HFF-Myc (cell line): ENCODE data around the gene OR2F1.
A peak's percentile ranks its signal among the peaks of the same experiment; 100 is the strongest.

Source experiments
- DNase-seq: peaks from one replicate; pipeline ENCODE4 v3.0.0-alpha.2; 2011; ENCODE audit warnings: low read depth; ENCODE audit errors: extremely low read depth
- H3K4me3 ChIP-seq: replicated peaks from 2 replicates; pipeline ENCODE4 v1.5.1; 2011; ENCODE audit warnings: low read depth, mild to moderate bottlenecking, control low read depth, low read length
- TF ChIP-seq, protein P1 (sequence below): IDR thresholded peaks from 2 replicates; pipeline ENCODE4 v1.5.1; 2012; ENCODE audit warnings: mild to moderate bottlenecking, low read depth, low read length, control low read depth; ENCODE audit errors: missing control alignments

The OR2F1 gene

DNA sequence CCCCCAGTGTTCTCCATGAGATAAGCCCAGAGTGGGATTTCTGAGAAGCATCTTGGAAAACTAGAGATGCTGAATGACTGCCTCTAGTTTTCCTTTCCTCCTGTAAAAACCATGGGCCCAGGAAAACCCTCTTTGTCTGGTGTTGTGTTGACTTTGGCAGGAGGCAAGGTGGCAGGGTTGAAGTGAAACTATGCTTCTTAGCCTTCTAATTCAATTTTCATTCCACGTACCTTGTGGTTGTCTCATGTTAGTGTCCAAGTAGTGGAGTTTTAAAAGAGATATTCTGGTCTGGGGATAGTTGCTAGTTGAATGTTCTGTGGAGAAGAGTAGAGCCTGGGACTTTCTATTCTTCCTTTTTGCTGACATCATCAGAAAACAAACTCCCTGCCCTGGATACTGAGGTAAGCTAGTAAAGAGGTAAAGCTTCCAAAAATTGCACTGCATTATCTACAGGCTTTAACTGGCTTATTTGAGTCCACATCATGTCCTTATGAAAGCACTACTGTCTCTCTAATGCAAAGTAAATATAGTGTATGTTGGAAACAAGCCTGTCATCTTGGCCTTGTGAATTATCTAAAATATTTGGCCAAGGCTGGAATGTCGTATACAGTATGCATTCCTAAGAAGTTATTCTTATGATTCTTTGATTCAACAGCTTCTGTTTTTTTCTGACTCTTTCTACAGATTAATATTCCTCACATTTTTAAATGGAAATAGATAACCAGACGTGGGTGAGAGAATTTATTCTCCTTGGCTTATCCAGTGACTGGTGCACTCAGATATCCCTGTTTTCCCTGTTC lies 19.9 kb upstream of the OR2F1 start, which contains the start of gene OR2F2:
Gene OR2F2 (plus strand): TSS at position 708 of the 800 bp plus-strand sequence. CDS start 0 bp downstream, at position 708.
- no peak for DNase-seq
- no peak within 1 kb of the TSS for H3K4me3 ChIP-seq
- TF ChIP-seq, protein P1, sequence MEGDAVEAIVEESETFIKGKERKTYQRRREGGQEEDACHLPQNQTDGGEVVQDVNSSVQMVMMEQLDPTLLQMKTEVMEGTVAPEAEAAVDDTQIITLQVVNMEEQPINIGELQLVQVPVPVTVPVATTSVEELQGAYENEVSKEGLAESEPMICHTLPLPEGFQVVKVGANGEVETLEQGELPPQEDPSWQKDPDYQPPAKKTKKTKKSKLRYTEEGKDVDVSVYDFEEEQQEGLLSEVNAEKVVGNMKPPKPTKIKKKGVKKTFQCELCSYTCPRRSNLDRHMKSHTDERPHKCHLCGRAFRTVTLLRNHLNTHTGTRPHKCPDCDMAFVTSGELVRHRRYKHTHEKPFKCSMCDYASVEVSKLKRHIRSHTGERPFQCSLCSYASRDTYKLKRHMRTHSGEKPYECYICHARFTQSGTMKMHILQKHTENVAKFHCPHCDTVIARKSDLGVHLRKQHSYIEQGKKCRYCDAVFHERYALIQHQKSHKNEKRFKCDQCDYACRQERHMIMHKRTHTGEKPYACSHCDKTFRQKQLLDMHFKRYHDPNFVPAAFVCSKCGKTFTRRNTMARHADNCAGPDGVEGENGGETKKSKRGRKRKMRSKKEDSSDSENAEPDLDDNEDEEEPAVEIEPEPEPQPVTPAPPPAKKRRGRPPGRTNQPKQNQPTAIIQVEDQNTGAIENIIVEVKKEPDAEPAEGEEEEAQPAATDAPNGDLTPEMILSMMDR: no peak

DNA sequence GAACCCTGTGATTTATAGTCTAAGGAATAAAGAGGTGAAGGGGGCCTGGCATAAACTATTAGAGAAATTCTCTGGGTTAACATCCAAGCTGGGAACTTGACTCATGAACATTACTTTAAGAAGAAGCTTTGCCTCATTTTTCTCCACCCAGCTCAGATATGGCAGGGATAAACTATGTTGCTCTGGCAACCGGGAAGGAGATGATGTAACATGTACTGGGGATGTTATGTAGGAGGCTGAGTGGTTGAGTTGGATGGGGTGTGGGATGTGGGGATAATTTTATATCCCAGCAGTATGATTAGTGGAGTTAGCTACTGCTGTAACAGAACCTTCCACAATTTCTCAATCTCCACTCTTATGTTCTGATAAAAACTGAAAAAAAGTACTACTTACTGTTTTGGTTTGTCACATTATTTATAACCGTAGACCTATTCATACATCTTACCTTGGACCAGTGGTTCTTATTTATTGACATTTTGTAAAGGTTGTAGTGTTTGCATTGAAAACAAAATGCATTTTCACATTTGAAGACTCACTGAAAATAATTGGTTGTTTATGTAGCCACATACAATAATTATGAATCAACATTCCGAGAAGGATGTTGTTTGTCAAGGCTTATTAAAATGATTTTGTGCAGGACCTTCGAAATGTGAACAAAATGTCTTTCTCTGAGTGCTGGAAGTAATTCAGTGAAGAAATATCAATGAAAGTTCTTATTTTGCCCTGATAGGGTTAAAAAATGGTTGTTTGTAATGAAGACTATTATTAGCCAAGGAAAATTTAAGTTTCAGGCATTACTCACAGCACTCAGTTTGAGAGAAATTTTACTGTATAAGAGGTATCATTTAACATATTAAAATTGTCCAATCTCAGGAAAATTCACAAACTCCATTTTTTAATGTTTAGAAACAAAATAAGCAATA lies 18.3 kb upstream of the OR2F1 start:
- TF ChIP-seq, protein P1: no peak
- no peak overlapping the region for H3K4me3 ChIP-seq
- DNase-seq: peak; percentile 5

DNA sequence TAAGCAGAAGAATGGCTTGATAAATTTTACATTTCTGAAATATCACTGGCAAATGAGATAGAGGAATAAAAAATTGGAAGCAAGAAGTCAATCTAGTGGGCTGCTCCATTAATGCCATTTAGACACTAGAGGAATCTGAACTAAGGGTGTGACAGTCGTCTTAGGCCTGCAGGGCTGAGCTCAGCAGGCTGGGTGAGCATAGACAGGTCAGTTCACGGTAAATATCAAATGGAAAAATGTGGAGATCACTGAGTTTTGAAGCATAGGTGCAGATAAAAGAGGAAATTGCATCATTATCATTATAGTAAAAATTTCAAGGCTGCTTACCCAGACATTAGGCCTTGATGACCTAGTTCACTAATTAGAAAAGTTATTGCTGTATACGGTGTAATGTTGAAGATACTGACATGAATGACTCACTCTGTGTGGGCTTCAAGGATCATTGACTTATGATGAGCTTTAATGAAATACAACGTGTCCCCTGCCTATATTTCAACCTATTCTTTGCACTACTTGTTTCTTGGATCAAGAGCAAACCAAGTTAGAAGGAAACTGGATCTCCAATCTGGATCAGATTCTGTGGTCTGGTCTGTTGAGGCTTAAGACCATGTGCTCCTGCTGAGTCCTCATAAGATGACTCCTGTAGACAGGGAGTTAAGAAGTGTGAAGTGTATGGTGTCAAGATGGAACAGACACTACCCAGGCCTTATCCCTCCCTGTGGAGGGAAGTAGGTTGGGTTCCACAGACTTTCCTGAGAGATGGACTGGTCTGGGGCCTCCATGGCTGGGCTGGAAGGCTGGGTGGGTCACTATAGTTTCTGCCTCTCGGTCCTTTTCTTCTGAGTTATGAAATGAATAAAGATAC lies 16.0 kb upstream of the OR2F1 start:
- TF ChIP-seq, protein P1: no peak
- H3K4me3 ChIP-seq: no peak overlapping the region
- DNase-seq: no peak

DNA sequence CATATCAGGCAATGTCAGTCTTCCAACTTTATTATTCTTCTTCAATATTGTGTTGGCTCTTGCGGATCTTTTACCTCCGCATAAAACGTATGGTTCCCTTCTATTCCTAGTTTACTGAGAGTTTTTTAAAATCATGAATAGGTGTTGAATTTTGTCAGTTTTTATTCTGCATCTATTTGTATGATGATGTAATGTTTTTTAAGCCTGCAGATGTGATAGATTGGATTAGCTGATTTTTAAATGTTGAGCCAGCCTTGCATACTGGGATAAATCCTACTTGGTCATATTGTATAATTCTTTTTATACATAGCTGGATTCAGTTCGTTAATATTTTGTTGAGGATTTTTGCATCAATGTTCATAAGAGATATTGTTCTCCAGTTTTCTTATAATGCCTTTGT lies 9.2 kb upstream of the OR2F1 start:
- DNase-seq: no peak
- H3K4me3 ChIP-seq: no peak overlapping the region
- TF ChIP-seq, protein P1: no peak

DNA sequence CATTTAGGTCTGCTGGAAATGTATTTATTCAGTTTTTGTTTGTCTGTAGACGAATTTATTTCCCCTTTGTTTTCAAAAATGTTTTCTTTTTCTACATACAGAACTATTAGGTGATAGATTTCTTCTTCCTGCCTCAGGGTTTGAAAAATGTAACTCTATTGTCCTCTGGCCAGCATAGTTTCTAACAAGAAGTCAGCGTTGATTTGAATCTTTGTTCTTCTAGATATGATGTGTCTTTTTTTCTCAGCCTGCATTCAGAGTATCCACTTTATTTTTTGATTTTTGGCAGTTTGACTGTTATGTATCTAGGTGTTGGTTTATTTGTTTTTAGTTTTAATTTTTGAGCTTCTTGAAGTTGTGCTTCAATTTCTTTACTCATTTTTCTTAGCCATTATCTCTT lies 7.5 kb upstream of the OR2F1 start:
- TF ChIP-seq, protein P1: no peak
- DNase-seq: no peak
- H3K4me3 ChIP-seq: no peak overlapping the region

DNA sequence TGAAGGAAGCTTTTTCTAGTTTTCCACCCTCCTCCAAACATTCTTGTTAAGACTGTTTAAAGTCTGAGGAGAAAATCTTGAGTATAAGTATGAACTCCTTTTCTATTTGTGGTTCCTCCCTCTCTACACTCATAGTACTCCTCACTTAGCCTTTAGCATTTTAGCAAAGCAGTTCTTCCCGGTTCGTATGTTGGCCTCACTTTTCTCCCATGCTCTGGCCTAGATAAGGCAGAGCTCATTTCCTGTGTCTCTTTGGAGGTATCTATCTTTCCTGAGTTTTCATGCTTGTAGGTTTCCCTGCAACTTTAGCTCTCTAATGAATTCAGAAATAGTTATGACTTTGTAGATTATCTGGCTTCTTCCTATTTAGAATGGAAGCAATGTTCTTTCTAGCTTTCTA lies 5.9 kb upstream of the OR2F1 start:
- no peak overlapping the region for H3K4me3 ChIP-seq
- DNase-seq: no peak
- TF ChIP-seq, protein P1: no peak
